ENCODE data around the gene SDR42E1.

Gene SDR42E1

GRCh38 chr16:82027629-82028064, 16.4 kb upstream of the SDR42E1 start:
- H3K27ac ChIP-seq = no peak overlapping the region
- no peak for TF ChIP-seq CTCF (conservative IDR thresholded peaks at IDR 0.05)
- TF ChIP-seq ZFX (IDR thresholded peaks at IDR 0.05) = no peak

- no peak overlapping the region for H3K27ac ChIP-seq
- TF ChIP-seq ZFX (IDR thresholded peaks at IDR 0.05) (no peak), CTCF (conservative IDR thresholded peaks at IDR 0.05) (no peak)
Observed at GRCh38 chr16:82024883-82025282, 13.6 kb upstream of the SDR42E1 start.

GRCh38 chr16:82024316-82024715, 13.0 kb upstream of the SDR42E1 start:
- TF ChIP-seq CTCF (conservative IDR thresholded peaks at IDR 0.05) = no peak
- no peak for TF ChIP-seq ZFX (IDR thresholded peaks at IDR 0.05)
- H3K27ac ChIP-seq = no peak overlapping the region

DNA sequence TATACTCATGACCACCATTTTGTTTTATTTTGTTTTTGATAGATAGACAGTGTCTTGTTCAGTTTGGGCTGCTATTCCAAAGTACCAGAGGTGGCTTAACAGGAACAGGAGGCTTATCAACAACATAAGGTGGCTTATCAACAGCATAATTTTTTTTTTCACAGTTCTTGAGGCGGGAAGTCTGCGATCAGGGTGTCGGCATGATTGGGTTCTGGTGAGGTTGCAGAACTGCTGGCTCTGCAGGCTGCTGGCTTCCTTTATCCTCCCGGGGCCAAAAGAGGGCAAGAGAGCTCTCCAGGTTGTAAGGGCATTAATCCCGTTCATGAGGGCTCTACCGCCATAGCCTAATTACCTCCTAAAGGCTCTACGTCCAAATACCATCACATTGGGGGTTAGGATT, 11.9 kb upstream of the SDR42E1 start:
- TF ChIP-seq ZFX (IDR thresholded peaks at IDR 0.05) (no peak), CTCF (conservative IDR thresholded peaks at IDR 0.05) (no peak)
- no peak overlapping the region for H3K27ac ChIP-seq

DNA sequence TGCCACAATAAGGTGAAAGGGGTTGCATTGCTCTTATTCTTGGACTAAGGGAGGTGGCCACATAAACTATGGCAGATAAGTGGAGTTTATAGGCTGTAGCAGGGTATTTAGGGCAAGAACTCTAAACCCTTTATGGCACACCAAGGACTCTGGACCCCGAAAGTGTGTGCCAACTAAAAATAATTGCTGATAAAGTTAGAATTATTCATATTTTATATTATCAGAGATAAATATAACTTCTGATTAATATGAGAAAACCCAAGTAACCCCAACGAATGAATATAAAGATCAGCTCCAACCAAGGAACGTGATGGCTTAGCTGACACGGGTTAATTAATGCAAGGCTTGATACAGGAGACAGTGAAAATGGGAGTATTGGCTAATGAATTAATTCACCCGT, 8.8 kb upstream of the SDR42E1 start:
- H3K27ac ChIP-seq = no peak overlapping the region
- TF ChIP-seq ZFX (IDR thresholded peaks at IDR 0.05) = no peak
- TF ChIP-seq CTCF (conservative IDR thresholded peaks at IDR 0.05) = no peak

DNA sequence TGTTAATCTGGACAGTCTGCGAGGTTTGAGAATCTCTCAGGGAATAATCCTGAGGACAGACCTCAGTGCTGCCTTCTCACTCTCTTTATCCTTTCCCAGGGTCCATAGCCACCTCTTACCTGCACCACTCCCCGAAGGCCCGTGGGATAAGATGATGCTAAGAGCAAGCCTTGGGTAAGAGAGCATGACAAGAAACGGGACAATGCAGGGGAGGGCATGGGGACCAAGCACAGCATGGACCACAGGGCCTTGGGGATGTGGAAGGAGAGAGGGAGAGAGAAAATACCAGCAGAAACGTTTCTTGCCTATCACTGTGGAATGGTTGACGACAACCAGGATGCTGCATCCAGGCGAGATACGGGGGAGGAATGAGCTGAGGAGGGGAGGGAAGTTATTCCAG, 8.3 kb upstream of the SDR42E1 start:
- no peak overlapping the region for H3K27ac ChIP-seq
- no peak for TF ChIP-seq CTCF (conservative IDR thresholded peaks at IDR 0.05)
- no peak for TF ChIP-seq ZFX (IDR thresholded peaks at IDR 0.05)

DNA sequence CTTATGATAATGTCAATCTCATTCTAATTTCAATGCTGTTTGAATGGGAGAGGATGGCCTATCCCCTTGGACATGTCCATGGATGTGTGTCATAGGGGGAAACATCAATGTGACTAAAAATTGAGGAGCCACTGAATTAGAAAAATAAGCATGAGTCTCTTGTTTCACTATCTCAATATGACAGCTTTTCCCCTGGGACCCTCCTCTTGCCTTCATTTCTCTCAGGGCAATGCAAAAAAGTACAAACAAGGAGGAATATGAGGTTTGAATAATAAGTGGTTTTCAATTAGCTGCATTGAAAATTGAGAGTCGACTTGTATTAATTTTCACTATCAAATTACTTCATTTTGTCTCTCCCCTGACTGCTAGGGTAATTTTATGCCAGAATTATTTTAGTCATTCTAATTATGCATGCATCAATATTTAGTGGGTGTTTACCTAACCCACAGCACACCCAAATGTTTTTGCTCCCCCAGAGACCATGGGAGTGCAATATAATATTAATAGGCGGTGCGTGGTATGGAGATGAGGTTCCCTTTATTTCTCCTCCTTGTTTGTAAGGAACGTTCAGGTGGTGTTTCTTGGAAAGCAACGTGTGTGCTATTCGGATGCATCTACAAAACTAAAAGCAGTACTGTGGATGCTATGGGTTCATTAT, 6.8 kb upstream of the SDR42E1 start:
- H3K27ac ChIP-seq = no peak overlapping the region
- TF ChIP-seq CTCF (conservative IDR thresholded peaks at IDR 0.05) = no peak
- TF ChIP-seq ZFX (IDR thresholded peaks at IDR 0.05) = no peak
